ENCODE measurements around the gene NCKAP5. TPM values are rescaled to one million over a fixed set of nuclear protein-coding genes. Genes with fewer than 3 reads are reported as not detected.

The NCKAP5 gene
- total and polyA plus RNA-seq, 2 of the 8 experiments (the other 6 are each of a cell fraction or from before 2014, with no cell fraction given) = 0.27 to 0.86 TPM

- TF ChIP-seq ATF2 (IDR thresholded peaks at IDR 0.05; ENCODE audit: low read length) (no peak), TAF1 (IDR thresholded peaks at IDR 0.05; ENCODE audit: low read depth, low read length) (no peak)
Measured at GRCh38 chr2:133352719-133353118, 215.5 kb downstream of the NCKAP5 start (continued).
